SK-N-SH (cell line): ENCODE measurements around the gene NECAB2. TPM values are rescaled to one million over a fixed set of nuclear protein-coding genes. Genes with fewer than 3 reads are reported as not detected.

Experiments used
- CTCF ChIA-PET: fragments of 300-600, 350-600 bp; formaldehyde crosslinking; extraction: SDS; loops from one replicate; lab custom pipeline; 2021; lab: Yijun Ruan, JAX
- POLR2A ChIA-PET: fragments of 350-600 bp; sonication (Branson Sonifier 250); formaldehyde crosslinking; extraction: SDS; loops from one replicate; lab custom pipeline; 2020; ENCODE audit warnings: antibody characterized with exemption, inconsistent platforms; lab: Yijun Ruan, JAX
- DNase-seq: peaks from one replicate; pipeline ENCODE4 v3.0.0; 2012
- H2AFZ ChIP-seq: fragments of 200-600 bp; sonication (generic); 2 replicates; pipeline ENCODE4 v1.8.1; 2016; ENCODE audit warnings: antibody characterized with exemption, mild to moderate bottlenecking, low read depth
- H3F3A ChIP-seq: fragments of 200-600 bp; sonication (generic); replicated peaks from 2 replicates; pipeline ENCODE3; 2016; ENCODE audit warnings: antibody characterized with exemption, mild to moderate bottlenecking; ENCODE audit not compliant: insufficient read depth
- H3K27ac ChIP-seq, 2 experiments: fragments of 200-500 bp in 1 of 2; fragments of 200-600 bp in 1 of 2; sonication (Bioruptor generic) in 1 of 2; sonication (generic), shearing (Covaris generic) in 1 of 2; 2 replicates each; pipeline versions ENCODE4 v1.5.1 to v1.6.1; 2014 to 2016; ENCODE audit warnings: low read depth in 2 of 2, inconsistent platforms in 1 of 2, low read length in 1 of 2, mild to moderate bottlenecking in 1 of 2, mixed read lengths in 1 of 2
- H3K27me3 ChIP-seq: fragments of 200-600 bp; sonication (generic), shearing (Covaris generic); 2 replicates; pipeline ENCODE4 v1.6.1; 2016; ENCODE audit warnings: mixed run types; ENCODE audit not compliant: insufficient read depth
- H3K36me3 ChIP-seq, 2 experiments: fragments of 200-500 bp in 1 of 2; fragments of 200-600 bp in 1 of 2; sonication (Bioruptor generic) in 1 of 2; sonication (generic) in 1 of 2; replicated peaks in 1 of 2; 2 replicates each; pipeline versions ENCODE3 to v1.5.1; 2014 to 2016; ENCODE audit warnings: low read length in 1 of 2, mild to moderate bottlenecking in 1 of 2; ENCODE audit not compliant: insufficient read depth in 2 of 2, control insufficient read depth in 1 of 2
- H3K4me1 ChIP-seq, 2 experiments: fragments of 200-500 bp in 1 of 2; fragments of 200-600 bp in 1 of 2; sonication (Bioruptor generic) in 1 of 2; sonication (generic), shearing (Covaris generic) in 1 of 2; 2 replicates each; pipeline versions ENCODE4 v1.5.1 to v1.6.1; 2014 to 2016; ENCODE audit warnings: low read depth in 1 of 2, low read length in 1 of 2, mixed run types in 1 of 2; ENCODE audit not compliant: insufficient read depth in 2 of 2, control insufficient read depth in 1 of 2
- H3K4me2 ChIP-seq: fragments of 200-600 bp; sonication (generic), shearing (Covaris generic); 2 replicates; pipeline ENCODE4 v1.6.1; 2017; ENCODE audit warnings: mixed run types
- H3K4me3 ChIP-seq, 2 experiments: fragments of 200-500 bp in 1 of 2; fragments of 200-600 bp in 1 of 2; sonication (Bioruptor generic) in 1 of 2; sonication (generic), shearing (Covaris generic) in 1 of 2; 2 replicates each; pipeline versions ENCODE4 v1.5.1 to v1.8.1; 2014 to 2016; ENCODE audit warnings: low read depth in 2 of 2, inconsistent platforms in 1 of 2, low read length in 1 of 2, mild to moderate bottlenecking in 1 of 2, mixed read lengths in 1 of 2, moderate library complexity in 1 of 2
- H3K79me2 ChIP-seq: fragments of 200-600 bp; sonication (generic); 2 replicates; pipeline ENCODE4 v1.8.1; 2017; ENCODE audit warnings: mild to moderate bottlenecking; ENCODE audit not compliant: insufficient read depth
- H3K9ac ChIP-seq: fragments of 200-600 bp; sonication (generic); 2 replicates; pipeline ENCODE4 v1.6.1; 2017; ENCODE audit warnings: mixed run types
- H3K9me2 ChIP-seq: fragments of 200-600 bp; sonication (generic); 2 replicates; pipeline ENCODE4 v1.6.1; 2017; ENCODE audit warnings: mixed run types
- H3K9me3 ChIP-seq: fragments of 200-600 bp; sonication (generic); 2 replicates; pipeline ENCODE4 v1.6.1; 2017; ENCODE audit warnings: mixed run types, mild to moderate bottlenecking, moderate library complexity
- H4K20me1 ChIP-seq: fragments of 200-600 bp; sonication (generic); 2 replicates; pipeline ENCODE4 v1.6.1; 2017; ENCODE audit warnings: mild to moderate bottlenecking, mixed run types; ENCODE audit not compliant: insufficient read depth
- CHD2 ChIP-seq: fragments of 150-350 bp; IDR thresholded peaks from 2 replicates; pipeline ENCODE4 v1.6.1; 2018; ENCODE audit warnings: low read length; ENCODE audit not compliant: partially characterized antibody
- EZH2phosphoT487 ChIP-seq: fragments of 200-600 bp; sonication (generic); IDR thresholded peaks from 2 replicates; pipeline ENCODE4 v1.6.1; 2017; ENCODE audit warnings: low read depth, mixed run types, mild to moderate bottlenecking, antibody characterized with exemption, moderate library complexity, borderline replicate concordance
- FOSL2 ChIP-seq: IDR thresholded peaks from 2 replicates; pipeline ENCODE4 v1.4.0; 2012; ENCODE audit warnings: low read depth, mild to moderate bottlenecking, moderate library complexity, borderline replicate concordance
- MEF2A ChIP-seq: IDR thresholded peaks from 2 replicates; pipeline ENCODE4 v1.4.0; 2012; ENCODE audit warnings: low read depth, borderline replicate concordance
- MXI1 ChIP-seq: IDR thresholded peaks from 2 replicates; pipeline ENCODE4 v1.6.1; 2012; ENCODE audit warnings: mild to moderate bottlenecking, low read depth, low read length, improper control_type of control experiment
- NFIC ChIP-seq: IDR thresholded peaks from 2 replicates; pipeline ENCODE4 v1.4.0; 2012; ENCODE audit warnings: borderline replicate concordance
- RAD21 ChIP-seq: IDR thresholded peaks from 2 replicates; pipeline ENCODE4 v1.6.1; 2012; ENCODE audit warnings: mild to moderate bottlenecking, low read length
- RCOR1 ChIP-seq: fragments of 150-350 bp; IDR thresholded peaks from 2 replicates; pipeline ENCODE4 v1.6.1; 2017; ENCODE audit warnings: antibody characterized with exemption, low read length
- REST ChIP-seq: IDR thresholded peaks from 2 replicates; pipeline ENCODE4 v1.6.1; 2012; ENCODE audit warnings: mild to moderate bottlenecking, low read depth, low read length, moderate library complexity
- RFX5 ChIP-seq: IDR thresholded peaks from 2 replicates; pipeline ENCODE4 v1.6.1; 2012; ENCODE audit warnings: mild to moderate bottlenecking, improper control_type of control experiment, low read length
- SIN3A ChIP-seq: IDR thresholded peaks from 2 replicates; pipeline ENCODE4 v1.6.1; 2012; ENCODE audit warnings: low read depth, mild to moderate bottlenecking, low read length, moderate library complexity, borderline replicate concordance
- TAF1 ChIP-seq: IDR thresholded peaks from 2 replicates; pipeline ENCODE4 v1.6.1; 2012; ENCODE audit warnings: low read depth, mild to moderate bottlenecking, low read length, moderate library complexity, borderline replicate concordance
- TEAD4 ChIP-seq: IDR thresholded peaks from 2 replicates; pipeline ENCODE4 v1.4.0; 2012; ENCODE audit warnings: mild to moderate bottlenecking, borderline replicate concordance; ENCODE audit not compliant: insufficient read depth
- USF2 ChIP-seq: fragments of 150-350 bp; IDR thresholded peaks from 2 replicates; pipeline ENCODE4 v1.6.1; 2017; ENCODE audit warnings: antibody characterized with exemption, low read length, low read depth, borderline replicate concordance
- WGBS: methylation state at CpG from one replicate; pipeline ENCODE4 v1.1.6; 2017; ENCODE audit warnings: low lambda C conversion rate; 5-methylcytosine and 5-hydroxymethylcytosine counted together
- polyA plus RNA-seq, 3 experiments: library from polyadenylated mRNA; depleted of rRNA; stranded (reverse); fragments of >200 nt; gene quantifications; 2 replicates each; pipeline ENCODE4 v1.2.3, GENCODE V29; 2012
- TF ChIP-seq, protein P1 (sequence below): IDR thresholded peaks from 2 replicates; pipeline ENCODE4 v1.4.0; 2012; ENCODE audit warnings: low read depth, borderline replicate concordance

The NECAB2 gene
- polyA plus RNA-seq, 1 of the 3 experiments (the other 2 are of a cell fraction) = 0.58 TPM

- H3K27me3 ChIP-seq = no peaks in the 10 kb centered on the region; the same call in 1 of the 2 replicates
- POLR2A ChIA-PET = no interaction called here
- WGBS = 80% methylated on average over 12 of the region's 12 CpGs
Observed at GRCh38 chr16:84038469-84038868, 70.4 kb downstream of the NECAB2 start.

DNA sequence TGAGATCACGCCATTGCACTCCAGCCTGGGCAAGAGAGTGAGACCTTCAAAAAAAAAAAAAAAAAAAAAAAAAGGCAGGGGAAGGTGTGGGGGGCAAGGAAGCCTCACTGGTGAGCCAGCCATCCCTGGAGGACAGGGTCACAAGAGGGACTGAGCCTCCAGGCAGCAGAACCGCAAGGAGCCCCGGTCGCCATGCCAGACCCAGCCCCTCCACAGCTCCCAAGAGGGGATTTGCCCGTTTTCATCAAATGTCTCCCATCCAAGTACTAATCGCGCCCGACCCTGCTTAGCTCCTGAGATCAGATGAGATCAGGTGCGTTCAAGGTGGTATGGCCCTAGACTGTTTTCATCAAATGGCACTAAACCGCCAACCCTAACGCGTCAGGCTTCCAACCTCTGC is 71.7 kb downstream of the NECAB2 start:
- 87% methylated on average over 11 of the region's 12 CpGs for WGBS
- Histone ChIP-seq H2AFZ (no peak overlapping the region), H3K9me2 (no peaks in the 10 kb centered on the region), H3K27ac (no peak overlapping the region), H3K4me1 (peaks cover 0 to 5% of the 10 kb centered on the region in 2 experiments; a peak in 1 of 4 replicates), H3K4me2 (no peak overlapping the region), H4K20me1 (no peaks in the 10 kb centered on the region), H3K27me3 (no peaks in the 10 kb centered on the region; the same call in 1 of the 2 replicates), H3K4me3 (no peak overlapping the region), H3F3A (no peaks in the 10 kb centered on the region), H3K9me3 (no peaks in the 10 kb centered on the region), H3K9ac (no peak overlapping the region), H3K36me3 (no peaks in the 10 kb centered on the region), H3K79me2 (no peaks in the 10 kb centered on the region)
- ChIA-PET CTCF (interaction anchor here (1.1 to 6.3 kb wide), 4 partner anchors 20 to 136 kb away, joined by 3 to 25 read pairs (median 6); no protein-coding TSS in a partner anchor), POLR2A (no interaction called here)
- DNase-seq = no peak
- TF ChIP-seq, protein P1, sequence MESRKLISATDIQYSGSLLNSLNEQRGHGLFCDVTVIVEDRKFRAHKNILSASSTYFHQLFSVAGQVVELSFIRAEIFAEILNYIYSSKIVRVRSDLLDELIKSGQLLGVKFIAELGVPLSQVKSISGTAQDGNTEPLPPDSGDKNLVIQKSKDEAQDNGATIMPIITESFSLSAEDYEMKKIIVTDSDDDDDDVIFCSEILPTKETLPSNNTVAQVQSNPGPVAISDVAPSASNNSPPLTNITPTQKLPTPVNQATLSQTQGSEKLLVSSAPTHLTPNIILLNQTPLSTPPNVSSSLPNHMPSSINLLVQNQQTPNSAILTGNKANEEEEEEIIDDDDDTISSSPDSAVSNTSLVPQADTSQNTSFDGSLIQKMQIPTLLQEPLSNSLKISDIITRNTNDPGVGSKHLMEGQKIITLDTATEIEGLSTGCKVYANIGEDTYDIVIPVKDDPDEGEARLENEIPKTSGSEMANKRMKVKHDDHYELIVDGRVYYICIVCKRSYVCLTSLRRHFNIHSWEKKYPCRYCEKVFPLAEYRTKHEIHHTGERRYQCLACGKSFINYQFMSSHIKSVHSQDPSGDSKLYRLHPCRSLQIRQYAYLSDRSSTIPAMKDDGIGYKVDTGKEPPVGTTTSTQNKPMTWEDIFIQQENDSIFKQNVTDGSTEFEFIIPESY = no peak
- TF ChIP-seq SIN3A (no peak), RCOR1 (no peak), USF2 (no peak), NFIC (no peak), REST (no peak), MEF2A (no peak), TAF1 (no peak), RFX5 (no peak), MXI1 (no peak), CHD2 (no peak), RAD21 (no peak)

More at GRCh38 chr16:84038469-84038868, 70.4 kb downstream of the NECAB2 start:
- H2AFZ ChIP-seq = no peak overlapping the region
- TF ChIP-seq NFIC (no peak), EZH2phosphoT487 (no peak), TEAD4 (no peak), FOSL2 (no peak)
- no peak overlapping the region for H3K9ac ChIP-seq
- no peaks in the 10 kb centered on the region for H3K9me2 ChIP-seq
- no peaks in the 10 kb centered on the region for H3F3A ChIP-seq
- no peak overlapping the region for H3K4me2 ChIP-seq
- CTCF ChIA-PET = interaction anchor here (0.8 to 6.3 kb wide), 3 partner anchors 28 to 82 kb away, joined by 3 to 25 read pairs (median 9); no protein-coding TSS in a partner anchor
- DNase-seq = no peak
- peaks cover 0 to 1% of the 10 kb centered on the region in 2 experiments; a peak in 1 of 4 replicates for H3K4me1 ChIP-seq
- no peaks in the 10 kb centered on the region for H4K20me1 ChIP-seq
- no peaks in the 10 kb centered on the region for H3K36me3 ChIP-seq
- H3K4me3 ChIP-seq = no peak overlapping the region
- H3K27ac ChIP-seq = no peak overlapping the region
- no peaks in the 10 kb centered on the region for H3K79me2 ChIP-seq
- H3K9me3 ChIP-seq = no peaks in the 10 kb centered on the region
